ENCODE measurements around the gene SPINT2. TPM values are rescaled to one million over a fixed set of nuclear protein-coding genes. Genes with fewer than 3 reads are reported as not detected.

The SPINT2 gene
- total and polyA plus RNA-seq, 2 of the 13 experiments (the other 11 are each of a cell fraction or from before 2014, with no cell fraction given), result 0.31 to 0.77 TPM

GRCh38 chr19:38278751-38279150 is 14.4 kb downstream of the SPINT2 start:
- TF ChIP-seq ZNF75D (CRISPR knock-in tag; IDR thresholded peaks at IDR 0.05; ENCODE audit: borderline replicate concordance) (no peak), ZNF280D (CRISPR knock-in tag; IDR thresholded peaks at IDR 0.05) (no peak), ZNF740 (CRISPR knock-in tag; IDR thresholded peaks at IDR 0.05) (no peak), ZNF20 (CRISPR knock-in tag; IDR thresholded peaks at IDR 0.05) (no peak), THAP7 (CRISPR knock-in tag; IDR thresholded peaks at IDR 0.05) (no peak), NCOA1 (CRISPR knock-in tag; IDR thresholded peaks at IDR 0.05) (no peak), HDAC1 (CRISPR knock-in tag; IDR thresholded peaks at IDR 0.05) (no peak), CREB1 (IDR thresholded peaks at IDR 0.05) (no peak), CREB1 (CRISPR knock-in tag; IDR thresholded peaks at IDR 0.05) (no peak), ZKSCAN5 (CRISPR knock-in tag; IDR thresholded peaks at IDR 0.05) (no peak), CREM (IDR thresholded peaks at IDR 0.05) (no peak), CREM (CRISPR knock-in tag; IDR thresholded peaks at IDR 0.05) (no peak), ZBTB2 (CRISPR knock-in tag; IDR thresholded peaks at IDR 0.05; ENCODE audit: low read depth) (no peak), NFKBIZ (CRISPR knock-in tag; IDR thresholded peaks at IDR 0.05) (no peak), MTA1 (CRISPR knock-in tag; IDR thresholded peaks at IDR 0.05; ENCODE audit: borderline replicate concordance) (no peak), NCOA2 (CRISPR knock-in tag; IDR thresholded peaks at IDR 0.05) (no peak)

More at GRCh38 chr19:38278751-38279150, 14.4 kb downstream of the SPINT2 start:
- POLR2A ChIA-PET, result no interaction called here
- Histone ChIP-seq H3K4me2 (ENCODE audit: low read depth, low read length) (no peak overlapping the region), H3K27me3 (ENCODE audit: control insufficient read depth in 1 of 2, insufficient read depth in 2 of 2, low read length in 2 of 2) (peaks cover 0 to 1% of the 10 kb centered on the region in 2 experiments; a peak in 2 of 5 replicates), H3K79me2 (ENCODE audit: insufficient read depth, low read length) (no peaks in the 10 kb centered on the region), H3K36me3 (replicated peaks in 1 of 2; ENCODE audit: control insufficient read depth in 1 of 2, insufficient read depth in 2 of 2, low read length in 2 of 2) (no peaks in the 10 kb centered on the region), H4K20me1 (ENCODE audit: insufficient read depth, low read length) (no peaks in the 10 kb centered on the region), H3K9me3 (ENCODE audit: low read length) (no peaks in the 10 kb centered on the region), H3K4me3 (replicated peaks in 1 of 3; ENCODE audit: insufficient read depth in 1 of 3, low read depth in 2 of 3, low read length in 3 of 3) (no peak overlapping the region), H3K27ac (ENCODE audit: extremely low read length, insufficient read depth, low read length) (no peak overlapping the region), H3K4me1 (ENCODE audit: insufficient read depth, low read length) (peaks cover 18% of the 10 kb centered on the region), H2AFZ (ENCODE audit: low read length) (no peak overlapping the region), H3K9ac (ENCODE audit: insufficient read depth, low read depth, low read length) (no peak overlapping the region)
- DNase-seq (ENCODE audit: low spot score) (no peak), ATAC-seq (no peak), FAIRE-seq (no peak)
- CTCF ChIA-PET (ENCODE audit: low intra/inter-chr PET ratio, low total read pairs), result no interaction called here
- in situ Hi-C loops (cut with HindIII; ENCODE audit: extremely low pct_ligation_motif_present, low pct_unique_long_range_greater_than_20kb) (no loop called here), intact Hi-C loops (cut with micrococcal nuclease; ENCODE audit: unreplicated experiment) (no loop called here)
- 22% methylated on average over 2 of the region's 2 CpGs for WGBS (ENCODE audit: low lambda C conversion rate)
- BruUV-seq (replicated peaks), result no TSS peak
